Spleen (tissue), 11 donors: ENCODE measurements around the gene HMBS. TPM values are rescaled to one million over a fixed set of nuclear protein-coding genes. Genes with fewer than 3 reads are reported as not detected.

Source experiments
- DNase-seq: peaks from one replicate; pipeline ENCODE4 v3.0.0-alpha.2; 2020
- H3K27ac ChIP-seq, 8 donors: fragments of 200-600 bp; sonication (generic) in 7 of 8; 1 replicate in 4 of 8; 2 replicates in 4 of 8; pipeline versions ENCODE4 v1.5.0 to v1.8.0; 2016 to 2021; ENCODE audit warnings: inconsistent platforms in 4 of 8, mild to moderate bottlenecking in 4 of 8, moderate library complexity in 1 of 8
- H3K27me3 ChIP-seq, 7 donors: fragments of 200-600 bp; sonication (generic) in 6 of 7; replicated peaks in 1 of 7; 1 replicate in 4 of 7; 2 replicates in 3 of 7; pipeline versions ENCODE4 v1.5.0 to v1.8.0; 2016 to 2021; ENCODE audit warnings: inconsistent platforms in 3 of 7, mild to moderate bottlenecking in 1 of 7
- H3K36me3 ChIP-seq, 6 donors: fragments of 200-600 bp; sonication (generic) in 5 of 6; 1 replicate in 4 of 6; 2 replicates in 2 of 6; pipeline versions ENCODE4 v1.5.0 to v1.8.0; 2016 to 2021; ENCODE audit warnings: inconsistent platforms in 2 of 6
- H3K4me1 ChIP-seq, 6 donors: fragments of 200-600 bp; sonication (generic) in 5 of 6; 1 replicate in 3 of 6; 2 replicates in 3 of 6; pipeline versions ENCODE4 v1.5.0 to v1.8.0; 2016 to 2021; ENCODE audit warnings: inconsistent platforms in 3 of 6
- H3K4me3 ChIP-seq, 8 donors: fragments of 200-600 bp; sonication (generic) in 7 of 8; 1 replicate in 4 of 8; 2 replicates in 4 of 8; pipeline versions ENCODE4 v1.5.0 to v1.8.0; 2016 to 2021; ENCODE audit warnings: inconsistent platforms in 4 of 8, mild to moderate bottlenecking in 4 of 8, moderate library complexity in 2 of 8
- H3K9me3 ChIP-seq, 8 donors: fragments of 200-600 bp; sonication (generic) in 7 of 8; 1 replicate in 4 of 8; 2 replicates in 4 of 8; pipeline versions ENCODE4 v1.5.0 to v1.8.0; 2016 to 2021; ENCODE audit warnings: inconsistent platforms in 4 of 8
- CTCF ChIP-seq, 11 experiments: fragments of 200-600 bp in 7 of 11; fragments of 450-650 bp in 4 of 11; sonication (generic) in 4 of 11; IDR thresholded peaks in 8 of 11; conservative IDR thresholded peaks in 3 of 11; 1 replicate in 7 of 11; 2 replicates in 4 of 11; pipeline versions ENCODE4 v1.4.0 to v1.8.0; 2016 to 2021; ENCODE audit warnings: antibody characterized with exemption in 11 of 11, inconsistent platforms in 4 of 11, mild to moderate bottlenecking in 1 of 11
- POLR2A ChIP-seq, 3 donors: fragments of 450-650 bp; IDR thresholded peaks; one replicate each; pipeline ENCODE4 v1.5.1; 2017; ENCODE audit warnings: antibody characterized with exemption in 3 of 3, mild to moderate bottlenecking in 1 of 3
- POLR2AphosphoS5 ChIP-seq, 3 donors: sonication (generic); formaldehyde crosslinking; IDR thresholded peaks; one replicate each; pipeline ENCODE4 v1.5.1; 2017; ENCODE audit warnings: antibody characterized with exemption in 3 of 3
- WGBS, 5 donors: extraction: QIAGEN DNeasy Blood & Tissue Kit in 3 of 5; methylation state at CpG; one replicate each; pipeline versions ENCODE4 v1.1.5 to v1.1.7; 2013 to 2018; 5-methylcytosine and 5-hydroxymethylcytosine counted together
- intact Hi-C: fragments of 100-400 bp; cut with DNase I; formaldehyde crosslinking; loops from one replicate; pipeline ENCODE4 v1.15.0; 2023; ENCODE audit warnings: low total_unique reads
- polyA plus RNA-seq, 3 donors: library from polyadenylated mRNA; stranded (reverse); fragments of 200-250 nt; gene quantifications; one replicate each; pipeline ENCODE4 v1.2.1, GENCODE V29; 2013
- total RNA-seq, 7 donors: library from RNA; depleted of rRNA in 3 of 7; stranded (reverse); fragments of >200 nt in 3 of 7; fragmentation: NEBNext Ultra II Directional in 4 of 7; extraction: Animal tissue kit (Norgen Biotek cat#: 25700) in 4 of 7; gene quantifications; one replicate each; pipeline versions ENCODE4 v1.1.0 to v1.2.1, GENCODE V29; 2016 to 2021
- donor health status: healthy with polysubstance abuse.
- donor health status: DM: no; HTN: no; CAD: no; lungs with moderate emphysema.
- donor health status: DM: no; HTN: no; CAD: no.
- donor health status: Bipolar disorder and iron deficiency.
- donor health status: healthy.
- donor health status: DM: no; HTN: no; CAD: no.
- donor health status: DM: yes; HTN: yes; CAD: no.

HMBS gene
- total and polyA plus RNA-seq, 10 donors, result 7.4 to 42.6 (median 19.8) TPM

- intact Hi-C loops, result no loop called here
These were observed 32.5 kb downstream of the HMBS start for GRCh38 chr11:119117004-119117706.

GRCh38 chr11:119118227-119118626, 33.5 kb downstream of the HMBS start:
- Histone ChIP-seq H3K27ac (no peak overlapping the region), H3K27me3 (no peaks in the 10 kb centered on the region), H3K4me1 (peaks cover 14 to 68% (median 40%) of the 10 kb centered on the region in 6 donors), H3K4me3 (no peak overlapping the region), H3K9me3 (no peaks in the 10 kb centered on the region), H3K36me3 (peaks cover 0 to 45% (median 22%) of the 10 kb centered on the region in 6 donors)
- no peak for TF ChIP-seq CTCF (IDR thresholded peaks at IDR 0.05 in 8 of 11, conservative IDR thresholded peaks at IDR 0.05 in 3 of 11)
- TF ChIP-seq POLR2AphosphoS5 (IDR thresholded peaks at IDR 0.05), result no peak
- TF ChIP-seq POLR2A (IDR thresholded peaks at IDR 0.05), result no peak
- DNase-seq, result no peak
- intact Hi-C loops, result no loop called here
- 96 to 99% (median 97%) methylated on average over 5 of the region's 5 CpGs for WGBS, 5 donors

More at GRCh38 chr11:119117004-119117706, 32.5 kb downstream of the HMBS start:
- Histone ChIP-seq H3K9me3 (no peaks in the 10 kb centered on the region), H3K27ac (peak overlapping the region in 3 of 8 donors; percentile 83 to 90 (median 84)), H3K27me3 (no peaks in the 10 kb centered on the region), H3K36me3 (peaks cover 0 to 56% (median 33%) of the 10 kb centered on the region in 6 donors), H3K4me3 (no peak overlapping the region), H3K4me1 (peaks cover 7 to 58% (median 29%) of the 10 kb centered on the region in 6 donors)
- WGBS, 5 donors, result 93 to 97% (median 95%) methylated on average over 3 of the region's 3 CpGs
- TF ChIP-seq POLR2AphosphoS5 (IDR thresholded peaks at IDR 0.05), result no peak
- no peak for TF ChIP-seq POLR2A (IDR thresholded peaks at IDR 0.05)
- no peak for TF ChIP-seq CTCF (IDR thresholded peaks at IDR 0.05 in 8 of 11, conservative IDR thresholded peaks at IDR 0.05 in 3 of 11)
- DNase-seq, result no peak

- H3K27me3 ChIP-seq, result no peaks in the 10 kb centered on the region
- H3K27ac ChIP-seq, result no peak overlapping the region
- TF ChIP-seq CTCF (IDR thresholded peaks at IDR 0.05 in 8 of 11, conservative IDR thresholded peaks at IDR 0.05 in 3 of 11) (no peak), POLR2A (IDR thresholded peaks at IDR 0.05) (no peak), POLR2AphosphoS5 (IDR thresholded peaks at IDR 0.05) (no peak)
- H3K36me3 ChIP-seq, result peaks cover 0 to 44% (median 18%) of the 10 kb centered on the region in 6 donors
- intact Hi-C loops, result no loop called here
- peaks cover 14 to 72% (median 40%) of the 10 kb centered on the region in 6 donors for H3K4me1 ChIP-seq
- no peak overlapping the region for H3K4me3 ChIP-seq
- 89 to 100% (median 97%) methylated on average over 1 of the region's 1 CpG for WGBS, 5 donors
- DNase-seq, result no peak
- no peaks in the 10 kb centered on the region for H3K9me3 ChIP-seq
These were observed 34.3 kb downstream of the HMBS start for GRCh38 chr11:119118946-119119345.

- intact Hi-C loops, result no loop called here
- peak overlapping the region; percentile 18 to 97 (median 90) for H3K4me3 ChIP-seq
These were observed 35.9 kb downstream of the HMBS start for GRCh38 chr11:119120639-119121007.

More at GRCh38 chr11:119120639-119121007, 35.9 kb downstream of the HMBS start:
- no peaks in the 10 kb centered on the region for H3K27me3 ChIP-seq
- 26 to 47% (median 42%) methylated on average over 5 of the region's 5 CpGs for WGBS, 5 donors
- peaks cover 0 to 44% (median 20%) of the 10 kb centered on the region in 6 donors for H3K36me3 ChIP-seq
- peak overlapping the region; percentile 61 to 92 (median 87) for H3K27ac ChIP-seq
- no peaks in the 10 kb centered on the region for H3K9me3 ChIP-seq
- peaks cover 14 to 68% (median 33%) of the 10 kb centered on the region in 6 donors for H3K4me1 ChIP-seq
- no peak for DNase-seq
- no peak for TF ChIP-seq CTCF (IDR thresholded peaks at IDR 0.05 in 8 of 11, conservative IDR thresholded peaks at IDR 0.05 in 3 of 11)
